Subcutaneous adipose tissue (tissue), 4 donors: ENCODE results near the gene RASA3. TPM values are rescaled to one million over a fixed set of nuclear protein-coding genes. Genes with fewer than 3 reads are reported as not detected.

Experiments
- CTCF ChIP-seq: fragments of 450-650 bp; IDR thresholded peaks from one replicate; pipeline ENCODE4 v1.5.1; 2016; ENCODE audit warnings: low read depth, mild to moderate bottlenecking, control low read depth, antibody characterized with exemption, moderate library complexity
- total RNA-seq, 4 donors: library from RNA; depleted of rRNA; stranded (reverse); fragments of >200 nt; gene quantifications; one replicate each; pipeline ENCODE4 v1.1.0, GENCODE V29; 2016

The RASA3 gene
- total RNA-seq = 10 to 100 TPM; 36.9 to 70.1 (median 46.3) TPM

GRCh38 chr13:114132419-114133121 is at the start of gene RASA3:
TSS of gene RASA3 (minus strand) at chr13:114132623. CDS start at chr13:114132489, 134 bp downstream.
- no peak for TF ChIP-seq CTCF

DNA sequence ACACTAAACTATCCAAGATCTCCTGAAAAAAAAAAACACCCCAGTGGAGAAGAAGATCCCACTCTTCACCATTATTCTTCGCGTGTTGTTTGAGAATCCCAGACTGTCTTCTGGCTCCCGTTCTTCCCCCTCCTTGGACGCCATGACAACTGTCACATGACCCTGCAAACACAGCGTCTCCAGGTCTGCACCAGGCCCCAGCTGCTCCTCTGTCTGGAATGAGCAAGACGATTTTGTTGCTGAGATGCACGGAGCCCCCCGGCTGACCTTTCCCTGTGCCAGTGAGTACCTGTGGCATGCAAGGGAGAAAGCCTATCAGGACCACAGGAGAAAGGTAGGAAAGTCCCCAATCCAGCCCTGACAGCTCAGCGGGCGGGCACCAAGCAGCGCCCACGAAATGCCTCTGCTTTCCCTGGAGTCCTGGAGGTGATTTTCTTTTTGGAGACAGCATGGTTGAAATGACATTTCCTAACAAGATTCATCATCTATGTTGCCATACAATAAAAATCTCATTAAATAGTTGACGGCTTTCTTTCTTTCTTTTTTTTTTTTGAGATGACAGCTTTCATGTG is 46.8 kb upstream of the RASA3 start, which contains the start of gene CFAP97D2:
CFAP97D2 (plus strand) TSS at position 171 of the 572 bp plus-strand sequence; CDS start at position 245, 74 bp downstream.
- no peak for TF ChIP-seq CTCF

DNA sequence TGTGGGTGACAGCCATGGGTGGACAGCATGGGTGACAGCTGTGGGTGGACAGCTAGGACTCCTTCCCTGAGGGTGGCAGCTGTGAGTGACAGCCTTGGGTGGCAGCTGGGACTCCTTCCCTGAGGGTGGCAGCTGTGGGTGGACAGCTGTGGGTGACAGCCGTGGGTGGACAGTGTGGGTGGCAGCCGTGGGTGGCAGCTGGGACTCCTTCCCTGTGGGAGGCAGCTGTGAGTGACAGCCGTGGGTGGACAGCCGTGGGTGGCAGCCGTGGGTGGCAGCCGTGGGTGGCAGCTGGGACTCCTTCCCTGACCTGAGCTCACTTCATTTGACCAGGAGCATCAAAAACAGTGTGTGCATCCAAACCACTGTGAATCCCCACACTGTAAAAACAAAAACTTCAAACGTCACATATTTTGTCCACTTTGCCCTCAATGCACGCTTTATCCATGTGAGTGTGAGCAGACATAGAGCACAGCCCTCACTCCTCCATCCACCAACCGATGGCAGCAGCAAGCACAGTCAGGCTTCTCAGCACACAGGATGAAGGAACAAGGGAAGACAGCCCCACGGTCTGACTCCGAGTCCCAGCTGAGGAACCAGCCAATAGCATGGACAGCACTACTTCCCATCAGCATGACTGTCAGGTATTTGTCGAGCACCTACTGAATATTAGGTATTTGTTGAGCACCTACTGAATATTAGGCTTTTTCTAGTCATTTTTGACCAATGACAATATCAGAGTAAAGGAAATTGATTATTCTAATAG is 45.0 kb upstream of the RASA3 start:
- no peak for TF ChIP-seq CTCF

DNA sequence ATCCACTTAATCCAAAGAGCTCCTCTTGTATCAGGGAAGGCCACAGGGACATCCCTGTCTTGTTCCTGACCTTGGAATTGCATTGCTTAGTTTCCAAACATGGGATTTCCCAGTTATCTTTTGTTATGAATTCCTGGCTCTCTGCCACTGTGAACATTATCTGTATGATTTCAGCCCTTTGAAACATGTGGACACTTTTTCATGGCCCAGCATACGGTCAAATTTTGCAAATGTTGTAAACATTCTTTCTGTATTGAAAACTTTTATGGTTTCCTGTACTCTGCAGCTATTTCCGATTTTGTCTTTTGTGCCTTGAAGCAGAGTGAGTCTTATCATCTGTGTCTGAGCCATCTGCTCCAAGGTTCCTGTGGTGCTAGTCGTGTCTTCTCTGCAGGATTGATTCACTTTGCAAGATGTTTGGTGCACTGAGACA is 42.1 kb upstream of the RASA3 start:
- TF ChIP-seq CTCF = no peak

GRCh38 chr13:114173745-114174144 is 41.3 kb upstream of the RASA3 start:
- no peak for TF ChIP-seq CTCF

- no peak for TF ChIP-seq CTCF
Observed at GRCh38 chr13:114173272-114173671, 40.8 kb upstream of the RASA3 start.

- no peak for TF ChIP-seq CTCF
Observed at GRCh38 chr13:114167885-114168284, 35.5 kb upstream of the RASA3 start.
